HL-60 (cell line): ENCODE results near the gene EYS.

Experiments
- DNase-seq, 2 experiments: peaks; one replicate each; pipeline ENCODE4 v3.0.0-alpha.2; 2010 to 2020; ENCODE audit warnings: low read depth in 1 of 2, low spot score in 1 of 2
- H3K27ac ChIP-seq: fragments of 250-450 bp; sonication (Bioruptor Pico); replicated peaks from 2 replicates; pipeline ENCODE4 v1.5.1; 2020; ENCODE audit warnings: mild to moderate bottlenecking, moderate library complexity
- H3K27me3 ChIP-seq: fragments of 250-450 bp; sonication (Bioruptor Pico); 2 replicates; pipeline ENCODE4 v1.5.1; 2021; ENCODE audit warnings: mild to moderate bottlenecking, moderate library complexity; ENCODE audit not compliant: insufficient read depth, poor library complexity, severe bottlenecking
- H3K4me3 ChIP-seq: replicated peaks from 2 replicates; pipeline ENCODE4 v1.5.1; 2011; ENCODE audit warnings: mild to moderate bottlenecking, control low read depth, low read length; ENCODE audit not compliant: insufficient read depth
- CTCF ChIP-seq: IDR thresholded peaks from one replicate; pipeline ENCODE4 v1.5.1; 2011; ENCODE audit warnings: low read length, control low read depth, inconsistent platforms; ENCODE audit not compliant: insufficient read depth
- GABPA ChIP-seq: IDR thresholded peaks from 2 replicates; pipeline ENCODE4 v1.6.1; 2012; ENCODE audit warnings: low read depth
- POLR2AphosphoS5 ChIP-seq: IDR thresholded peaks from 2 replicates; pipeline ENCODE4 v1.6.1; 2012; ENCODE audit warnings: low read depth
- REST ChIP-seq: IDR thresholded peaks from 2 replicates; pipeline ENCODE4 v1.6.1; 2012; ENCODE audit warnings: low read depth; ENCODE audit not compliant: insufficient replicate concordance
- SPI1 ChIP-seq: IDR thresholded peaks from 2 replicates; pipeline ENCODE4 v1.6.1; 2012; ENCODE audit warnings: low read depth, mild to moderate bottlenecking, borderline replicate concordance

Gene EYS

GRCh38 chr6:65468307-65468706 is 238.7 kb downstream of the EYS start:
- TF ChIP-seq POLR2AphosphoS5: no peak
- no peak for TF ChIP-seq CTCF
- no peak for TF ChIP-seq GABPA
- TF ChIP-seq SPI1: no peak
- TF ChIP-seq REST: no peak
- H3K27me3 ChIP-seq: no peaks in the 10 kb centered on the region
- no peak overlapping the region for H3K4me3 ChIP-seq
- no peak overlapping the region for H3K27ac ChIP-seq
- DNase-seq: no peak

GRCh38 chr6:65461121-65461520 is 245.9 kb downstream of the EYS start:
- Histone ChIP-seq H3K27me3 (no peaks in the 10 kb centered on the region), H3K27ac (no peak overlapping the region), H3K4me3 (no peak overlapping the region)
- no peak for DNase-seq
- TF ChIP-seq POLR2AphosphoS5: no peak
- TF ChIP-seq GABPA: no peak
- no peak for TF ChIP-seq SPI1
- no peak for TF ChIP-seq CTCF
- no peak for TF ChIP-seq REST

- no peak for DNase-seq
- H3K27ac ChIP-seq: no peak overlapping the region
- no peak overlapping the region for H3K4me3 ChIP-seq
- TF ChIP-seq SPI1 (no peak), REST (no peak), GABPA (no peak), CTCF (no peak), POLR2AphosphoS5 (no peak)
- H3K27me3 ChIP-seq: no peaks in the 10 kb centered on the region
Measured at GRCh38 chr6:65452333-65452732, 254.7 kb downstream of the EYS start.
